WTC11 (cell line): Measurements from ENCODE around the gene ZNF648. TPM values are rescaled to one million over a fixed set of nuclear protein-coding genes. Genes with fewer than 3 reads are reported as not detected.

Experiments used
- ATAC-seq: fragments of 200-7000 bp; cut with Tn5 transposase; 2 replicates; pipeline ENCODE4 v1.10.0; 2021; ENCODE audit warnings: mild to moderate bottlenecking, moderate library complexity
- CTCF ChIA-PET: fragments of 300-600 bp; sonication (Branson Sonifier 250); formaldehyde crosslinking; loops from one replicate; lab custom pipeline; 2021; ENCODE audit warnings: antibody characterized with exemption; lab: Charles Lee
- POLR2A ChIA-PET: fragments of 350-600 bp; sonication (Branson Sonifier 250); formaldehyde crosslinking; loops from one replicate; lab custom pipeline; 2021; ENCODE audit warnings: antibody characterized with exemption; lab: Charles Lee
- DNase-seq: peaks from one replicate; pipeline ENCODE4 v3.0.0; 2021; ENCODE audit warnings: low spot score
- H3K27ac Mint-ChIP-seq: 2 replicates; pipeline ENCODE4 v1.8.0; 2021; ENCODE audit warnings: mixed read lengths
- H3K27me3 Mint-ChIP-seq: 2 replicates; pipeline ENCODE4 v1.8.0; 2021; ENCODE audit warnings: low read depth, mild to moderate bottlenecking, moderate library complexity, mixed read lengths
- H3K36me3 Mint-ChIP-seq: 2 replicates; pipeline ENCODE4 v1.8.0; 2021; ENCODE audit warnings: mixed read lengths
- H3K4me1 Mint-ChIP-seq: 2 replicates; pipeline ENCODE4 v1.8.0; 2022; ENCODE audit warnings: mixed read lengths
- H3K4me3 Mint-ChIP-seq: 2 replicates; pipeline ENCODE4 v1.8.0; 2021; ENCODE audit warnings: mild to moderate bottlenecking, moderate library complexity, mixed read lengths
- H3K9me3 Mint-ChIP-seq: 2 replicates; pipeline ENCODE4 v1.8.0; 2021; ENCODE audit warnings: mixed read lengths
- ATF1 ChIP-seq: sonication (generic); formaldehyde crosslinking; IDR thresholded peaks from 2 replicates; pipeline ENCODE4 v1.8.1; 2023; ENCODE audit warnings: mild to moderate bottlenecking, moderate library complexity, missing genetic modification reagents
- ATF3 ChIP-seq: sonication (generic); formaldehyde crosslinking; conservative IDR thresholded peaks from 2 replicates; pipeline ENCODE4 v1.8.1; 2022; ENCODE audit warnings: mild to moderate bottlenecking, missing genetic modification reagents
- ATF6 ChIP-seq: sonication (generic); formaldehyde crosslinking; IDR thresholded peaks from 2 replicates; pipeline ENCODE4 v1.8.1; 2023; ENCODE audit warnings: mild to moderate bottlenecking, missing genetic modification reagents
- E2F1 ChIP-seq: sonication (generic); formaldehyde crosslinking; IDR thresholded peaks from 2 replicates; pipeline ENCODE4 v1.8.0; 2022; ENCODE audit warnings: mild to moderate bottlenecking, missing genetic modification reagents
- ESRRA ChIP-seq: sonication (generic); formaldehyde crosslinking; IDR thresholded peaks from 2 replicates; pipeline ENCODE4 v1.8.1; 2022; ENCODE audit warnings: mild to moderate bottlenecking, missing genetic modification reagents, borderline replicate concordance
- FOXK1 ChIP-seq: sonication (generic); formaldehyde crosslinking; IDR thresholded peaks from 2 replicates; pipeline ENCODE4 v1.8.0; 2022; ENCODE audit warnings: mild to moderate bottlenecking, moderate library complexity, missing genetic modification reagents
- FOXP1 ChIP-seq: sonication (generic); formaldehyde crosslinking; IDR thresholded peaks from 2 replicates; pipeline ENCODE4 v1.8.0; 2022; ENCODE audit warnings: missing genetic modification reagents, mild to moderate bottlenecking, moderate library complexity, borderline replicate concordance
- GABPB1 ChIP-seq: sonication (generic); formaldehyde crosslinking; IDR thresholded peaks from 2 replicates; pipeline ENCODE4 v1.8.1; 2023; ENCODE audit warnings: mild to moderate bottlenecking, missing genetic modification reagents
- NFE2L1 ChIP-seq: sonication (generic); formaldehyde crosslinking; IDR thresholded peaks from 2 replicates; pipeline ENCODE4 v1.8.1; 2023; ENCODE audit warnings: missing genetic modification reagents
- NR2C2 ChIP-seq: sonication (generic); formaldehyde crosslinking; IDR thresholded peaks from 2 replicates; pipeline ENCODE4 v1.8.0; 2022; ENCODE audit warnings: mild to moderate bottlenecking, missing genetic modification reagents
- OVOL2 ChIP-seq: fragments of 250-450 bp; sonication (Bioruptor Pico); IDR thresholded peaks from 2 replicates; pipeline ENCODE4 v1.9.0; 2021; ENCODE audit warnings: mild to moderate bottlenecking, borderline replicate concordance
- SMAD3 ChIP-seq: sonication (generic); formaldehyde crosslinking; IDR thresholded peaks from 2 replicates; pipeline ENCODE4 v1.8.0; 2022; ENCODE audit warnings: missing genetic modification reagents, mild to moderate bottlenecking, borderline replicate concordance
- TCF7 ChIP-seq: sonication (generic); formaldehyde crosslinking; IDR thresholded peaks from 2 replicates; pipeline ENCODE4 v1.8.0; 2022; ENCODE audit warnings: mild to moderate bottlenecking, low read depth, missing genetic modification reagents, moderate library complexity
- ZNF425 ChIP-seq: fragments of 250-450 bp; sonication (Bioruptor Pico); conservative IDR thresholded peaks from 2 replicates; pipeline ENCODE4 v1.9.0; 2021; ENCODE audit warnings: mild to moderate bottlenecking
- ZNF512 ChIP-seq: sonication (generic); formaldehyde crosslinking; IDR thresholded peaks from 2 replicates; pipeline ENCODE4 v1.8.1; 2022; ENCODE audit warnings: missing genetic modification reagents, borderline replicate concordance
- total RNA-seq: library from RNA; stranded (reverse); gene quantifications from 3 replicates; pipeline ENCODE4 v1.2.3, GENCODE V29; 2021
- TF ChIP-seq, protein P1 (sequence below): sonication (generic); formaldehyde crosslinking; IDR thresholded peaks from 2 replicates; pipeline ENCODE4 v1.8.0; 2022; ENCODE audit warnings: missing genetic modification reagents
- TF ChIP-seq, protein P2 (sequence below): fragments of 250-450 bp; sonication (Bioruptor Pico); IDR thresholded peaks from 2 replicates; pipeline ENCODE4 v1.9.0; 2021; ENCODE audit warnings: mild to moderate bottlenecking
- TF ChIP-seq, protein P3 (sequence below): sonication (generic); formaldehyde crosslinking; IDR thresholded peaks from 2 replicates; pipeline ENCODE4 v1.8.1; 2023; ENCODE audit warnings: mild to moderate bottlenecking, missing genetic modification reagents
- TF ChIP-seq, protein P4 (sequence below): sonication (generic); formaldehyde crosslinking; IDR thresholded peaks from 2 replicates; pipeline ENCODE4 v1.8.0; 2023; ENCODE audit warnings: missing genetic modification reagents

Gene ZNF648
- total RNA-seq, 1 experiment from 2014 or later: 0.17 TPM

GRCh38 chr1:182041615-182042014, 19.9 kb downstream of the ZNF648 start:
- no peak overlapping the region for H3K27ac Mint-ChIP-seq
- DNase-seq (no peak), ATAC-seq (no peak)
- H3K4me1 Mint-ChIP-seq: no peaks in the 10 kb centered on the region
- ChIA-PET POLR2A (no interaction called here), CTCF (no interaction called here)
- peaks cover 74% of the 10 kb centered on the region for H3K36me3 Mint-ChIP-seq
- peaks cover 83% of the 10 kb centered on the region for H3K9me3 Mint-ChIP-seq
- no peak overlapping the region for H3K4me3 Mint-ChIP-seq
- TF ChIP-seq GABPB1: no peak
- TF ChIP-seq ATF6 (CRISPR knock-in tag): no peak
- TF ChIP-seq ESRRA (CRISPR knock-in tag): no peak
- TF ChIP-seq, protein P1, sequence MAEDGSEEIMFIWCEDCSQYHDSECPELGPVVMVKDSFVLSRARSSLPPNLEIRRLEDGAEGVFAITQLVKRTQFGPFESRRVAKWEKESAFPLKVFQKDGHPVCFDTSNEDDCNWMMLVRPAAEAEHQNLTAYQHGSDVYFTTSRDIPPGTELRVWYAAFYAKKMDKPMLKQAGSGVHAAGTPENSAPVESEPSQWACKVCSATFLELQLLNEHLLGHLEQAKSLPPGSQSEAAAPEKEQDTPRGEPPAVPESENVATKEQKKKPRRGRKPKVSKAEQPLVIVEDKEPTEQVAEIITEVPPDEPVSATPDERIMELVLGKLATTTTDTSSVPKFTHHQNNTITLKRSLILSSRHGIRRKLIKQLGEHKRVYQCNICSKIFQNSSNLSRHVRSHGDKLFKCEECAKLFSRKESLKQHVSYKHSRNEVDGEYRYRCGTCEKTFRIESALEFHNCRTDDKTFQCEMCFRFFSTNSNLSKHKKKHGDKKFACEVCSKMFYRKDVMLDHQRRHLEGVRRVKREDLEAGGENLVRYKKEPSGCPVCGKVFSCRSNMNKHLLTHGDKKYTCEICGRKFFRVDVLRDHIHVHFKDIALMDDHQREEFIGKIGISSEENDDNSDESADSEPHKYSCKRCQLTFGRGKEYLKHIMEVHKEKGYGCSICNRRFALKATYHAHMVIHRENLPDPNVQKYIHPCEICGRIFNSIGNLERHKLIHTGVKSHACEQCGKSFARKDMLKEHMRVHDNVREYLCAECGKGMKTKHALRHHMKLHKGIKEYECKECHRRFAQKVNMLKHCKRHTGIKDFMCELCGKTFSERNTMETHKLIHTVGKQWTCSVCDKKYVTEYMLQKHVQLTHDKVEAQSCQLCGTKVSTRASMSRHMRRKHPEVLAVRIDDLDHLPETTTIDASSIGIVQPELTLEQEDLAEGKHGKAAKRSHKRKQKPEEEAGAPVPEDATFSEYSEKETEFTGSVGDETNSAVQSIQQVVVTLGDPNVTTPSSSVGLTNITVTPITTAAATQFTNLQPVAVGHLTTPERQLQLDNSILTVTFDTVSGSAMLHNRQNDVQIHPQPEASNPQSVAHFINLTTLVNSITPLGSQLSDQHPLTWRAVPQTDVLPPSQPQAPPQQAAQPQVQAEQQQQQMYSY (CRISPR knock-in tag): no peak
- TF ChIP-seq TCF7 (CRISPR knock-in tag): no peak
- TF ChIP-seq, protein P2, sequence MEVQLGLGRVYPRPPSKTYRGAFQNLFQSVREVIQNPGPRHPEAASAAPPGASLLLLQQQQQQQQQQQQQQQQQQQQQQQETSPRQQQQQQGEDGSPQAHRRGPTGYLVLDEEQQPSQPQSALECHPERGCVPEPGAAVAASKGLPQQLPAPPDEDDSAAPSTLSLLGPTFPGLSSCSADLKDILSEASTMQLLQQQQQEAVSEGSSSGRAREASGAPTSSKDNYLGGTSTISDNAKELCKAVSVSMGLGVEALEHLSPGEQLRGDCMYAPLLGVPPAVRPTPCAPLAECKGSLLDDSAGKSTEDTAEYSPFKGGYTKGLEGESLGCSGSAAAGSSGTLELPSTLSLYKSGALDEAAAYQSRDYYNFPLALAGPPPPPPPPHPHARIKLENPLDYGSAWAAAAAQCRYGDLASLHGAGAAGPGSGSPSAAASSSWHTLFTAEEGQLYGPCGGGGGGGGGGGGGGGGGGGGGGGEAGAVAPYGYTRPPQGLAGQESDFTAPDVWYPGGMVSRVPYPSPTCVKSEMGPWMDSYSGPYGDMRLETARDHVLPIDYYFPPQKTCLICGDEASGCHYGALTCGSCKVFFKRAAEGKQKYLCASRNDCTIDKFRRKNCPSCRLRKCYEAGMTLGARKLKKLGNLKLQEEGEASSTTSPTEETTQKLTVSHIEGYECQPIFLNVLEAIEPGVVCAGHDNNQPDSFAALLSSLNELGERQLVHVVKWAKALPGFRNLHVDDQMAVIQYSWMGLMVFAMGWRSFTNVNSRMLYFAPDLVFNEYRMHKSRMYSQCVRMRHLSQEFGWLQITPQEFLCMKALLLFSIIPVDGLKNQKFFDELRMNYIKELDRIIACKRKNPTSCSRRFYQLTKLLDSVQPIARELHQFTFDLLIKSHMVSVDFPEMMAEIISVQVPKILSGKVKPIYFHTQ (CRISPR knock-in tag): no peak
- TF ChIP-seq OVOL2 (CRISPR knock-in tag): no peak
- TF ChIP-seq, protein P3, sequence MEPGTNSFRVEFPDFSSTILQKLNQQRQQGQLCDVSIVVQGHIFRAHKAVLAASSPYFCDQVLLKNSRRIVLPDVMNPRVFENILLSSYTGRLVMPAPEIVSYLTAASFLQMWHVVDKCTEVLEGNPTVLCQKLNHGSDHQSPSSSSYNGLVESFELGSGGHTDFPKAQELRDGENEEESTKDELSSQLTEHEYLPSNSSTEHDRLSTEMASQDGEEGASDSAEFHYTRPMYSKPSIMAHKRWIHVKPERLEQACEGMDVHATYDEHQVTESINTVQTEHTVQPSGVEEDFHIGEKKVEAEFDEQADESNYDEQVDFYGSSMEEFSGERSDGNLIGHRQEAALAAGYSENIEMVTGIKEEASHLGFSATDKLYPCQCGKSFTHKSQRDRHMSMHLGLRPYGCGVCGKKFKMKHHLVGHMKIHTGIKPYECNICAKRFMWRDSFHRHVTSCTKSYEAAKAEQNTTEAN (CRISPR knock-in tag): no peak
- TF ChIP-seq ATF3 (CRISPR knock-in tag): no peak
- TF ChIP-seq ATF1 (CRISPR knock-in tag): no peak
- no peaks in the 10 kb centered on the region; the same call in 1 of the 2 replicates for H3K27me3 Mint-ChIP-seq

DNA sequence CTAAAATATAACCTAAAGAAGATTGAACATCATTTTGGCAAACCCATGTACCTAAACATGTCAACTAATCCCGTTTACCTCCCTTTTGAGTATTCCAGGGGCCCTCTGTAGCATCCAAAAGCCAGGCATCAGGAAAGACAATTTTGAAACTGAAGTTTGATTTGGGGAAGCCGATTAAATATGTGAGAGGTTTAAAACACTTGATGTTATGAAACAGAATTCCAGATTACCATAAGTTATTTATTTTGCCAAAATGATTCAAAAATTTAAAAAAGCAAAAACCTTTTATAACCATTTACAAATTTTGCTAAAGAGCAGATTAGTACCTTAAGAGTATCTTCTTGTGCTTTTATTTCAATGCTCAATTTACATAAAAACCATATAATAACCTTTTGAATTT, 23.3 kb downstream of the ZNF648 start:
- no peak overlapping the region for H3K4me3 Mint-ChIP-seq
- ChIA-PET CTCF (no interaction called here), POLR2A (no interaction called here)
- no peaks in the 10 kb centered on the region; the same call in 1 of the 2 replicates for H3K27me3 Mint-ChIP-seq
- DNase-seq (no peak), ATAC-seq (no peak)
- peaks cover 74% of the 10 kb centered on the region for H3K9me3 Mint-ChIP-seq
- H3K27ac Mint-ChIP-seq: no peak overlapping the region
- peaks cover 4% of the 10 kb centered on the region; the same call in 1 of the 2 replicates for H3K4me1 Mint-ChIP-seq
- peaks cover 58% of the 10 kb centered on the region for H3K36me3 Mint-ChIP-seq
- TF ChIP-seq FOXK1 (no peak), ZNF512 (CRISPR knock-in tag) (no peak), E2F1 (CRISPR knock-in tag) (no peak), NFE2L1 (CRISPR knock-in tag) (no peak), ZNF425 (no peak), FOXP1 (CRISPR knock-in tag) (no peak), NR2C2 (CRISPR knock-in tag) (no peak), OVOL2 (CRISPR knock-in tag) (no peak), SMAD3 (CRISPR knock-in tag) (no peak)
- TF ChIP-seq, protein P4, sequence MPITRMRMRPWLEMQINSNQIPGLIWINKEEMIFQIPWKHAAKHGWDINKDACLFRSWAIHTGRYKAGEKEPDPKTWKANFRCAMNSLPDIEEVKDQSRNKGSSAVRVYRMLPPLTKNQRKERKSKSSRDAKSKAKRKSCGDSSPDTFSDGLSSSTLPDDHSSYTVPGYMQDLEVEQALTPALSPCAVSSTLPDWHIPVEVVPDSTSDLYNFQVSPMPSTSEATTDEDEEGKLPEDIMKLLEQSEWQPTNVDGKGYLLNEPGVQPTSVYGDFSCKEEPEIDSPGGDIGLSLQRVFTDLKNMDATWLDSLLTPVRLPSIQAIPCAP (CRISPR knock-in tag): no peak
